Naive thymus-derived CD4-positive, alpha-beta T cell (primary cell): Measurements from ENCODE around the gene PDE8B. TPM values are rescaled to one million over a fixed set of nuclear protein-coding genes. Genes with fewer than 3 reads are reported as not detected.

ENCODE experiments used
- ATAC-seq: fragments of 150-1000 bp; cut with Tn5 transposase; 2 replicates; pipeline ENCODE4 v1.10.0; 2021; ENCODE audit warnings: mild to moderate bottlenecking, moderate library complexity
- CTCF ChIA-PET: fragments of 350-600 bp; sonication (Branson Sonifier 250); formaldehyde crosslinking; loops from one replicate; lab custom pipeline; 2021; ENCODE audit warnings: antibody characterized with exemption; lab: Charles Lee
- POLR2A ChIA-PET: fragments of 350-600 bp; sonication (Branson Sonifier 250); formaldehyde crosslinking; loops from one replicate; lab custom pipeline; 2021; ENCODE audit warnings: antibody characterized with exemption, inconsistent platforms; lab: Charles Lee
- DNase-seq, 9 donors: peaks; one replicate each; pipeline versions ENCODE4 v3.0.0 to v3.0.0-alpha.2; 2020 to 2022; ENCODE audit warnings: mixed read lengths in 1 of 9
- H3K27ac ChIP-seq: one replicate; pipeline ENCODE4 v1.7.0; 2013; ENCODE audit warnings: mild to moderate bottlenecking, low read depth, low read length, moderate library complexity
- H3K27me3 ChIP-seq, 2 donors: one replicate each; pipeline ENCODE4 v1.7.0; 2013; ENCODE audit warnings: low read length in 2 of 2, mild to moderate bottlenecking in 2 of 2, moderate library complexity in 2 of 2; ENCODE audit not compliant: control insufficient read depth in 2 of 2, insufficient read depth in 2 of 2
- H3K36me3 ChIP-seq, 3 experiments: 1 replicate in 2 of 3; 2 replicates in 1 of 3; pipeline ENCODE4 v1.7.0; 2013; ENCODE audit warnings: low read length in 3 of 3, mild to moderate bottlenecking in 3 of 3, moderate library complexity in 1 of 3; ENCODE audit not compliant: insufficient read depth in 3 of 3, control insufficient read depth in 2 of 3
- H3K4me1 ChIP-seq, 2 donors: one replicate each; pipeline ENCODE4 v1.7.0; 2013; ENCODE audit warnings: low read length in 2 of 2, mild to moderate bottlenecking in 2 of 2, moderate library complexity in 1 of 2; ENCODE audit not compliant: control insufficient read depth in 2 of 2, insufficient read depth in 2 of 2
- H3K4me3 ChIP-seq: 2 replicates; pipeline ENCODE4 v1.7.0; 2013; ENCODE audit warnings: mild to moderate bottlenecking, low read length
- H3K9me3 ChIP-seq, 3 experiments: 1 replicate in 2 of 3; 2 replicates in 1 of 3; pipeline ENCODE4 v1.7.0; 2013; ENCODE audit warnings: low read length in 3 of 3; ENCODE audit not compliant: control insufficient read depth in 2 of 3
- H3K27ac Mint-ChIP-seq, 9 donors: one replicate each; pipeline ENCODE4 v1.8.0; 2020 to 2022; ENCODE audit warnings: mixed read lengths in 9 of 9, mild to moderate bottlenecking in 8 of 9, moderate library complexity in 5 of 9, inconsistent platforms in 2 of 9
- H3K27me3 Mint-ChIP-seq, 5 donors: one replicate each; pipeline ENCODE4 v1.8.0; 2021 to 2022; ENCODE audit warnings: mixed read lengths in 5 of 5, mild to moderate bottlenecking in 1 of 5
- H3K36me3 Mint-ChIP-seq, 5 donors: one replicate each; pipeline ENCODE4 v1.8.0; 2020 to 2022; ENCODE audit warnings: mixed read lengths in 5 of 5, mild to moderate bottlenecking in 3 of 5, inconsistent platforms in 1 of 5
- H3K4me1 Mint-ChIP-seq, 7 donors: one replicate each; pipeline ENCODE4 v1.8.0; 2020 to 2022; ENCODE audit warnings: mixed read lengths in 7 of 7, mild to moderate bottlenecking in 3 of 7, inconsistent platforms in 1 of 7
- H3K4me3 Mint-ChIP-seq, 10 donors: one replicate each; pipeline ENCODE4 v1.8.0; 2020 to 2022; ENCODE audit warnings: mild to moderate bottlenecking in 10 of 10, mixed read lengths in 10 of 10, moderate library complexity in 6 of 10, inconsistent platforms in 2 of 10
- H3K9me3 Mint-ChIP-seq, 11 donors: one replicate each; pipeline ENCODE4 v1.8.0; 2020 to 2022; ENCODE audit warnings: mixed read lengths in 11 of 11, mild to moderate bottlenecking in 4 of 11, inconsistent platforms in 1 of 11, moderate library complexity in 1 of 11
- intact Hi-C, 2 donors: fragments of 100-400 bp; cut with micrococcal nuclease; formaldehyde crosslinking; loops; one replicate each; pipeline ENCODE4 v1.15.1; 2023
- polyA plus RNA-seq, 2 donors: library from polyadenylated mRNA; unstranded; fragments of 300-500 nt; fragmentation: Illumina TruSeq; gene quantifications; one replicate each; pipeline ENCODE4 v1.2.3, GENCODE V29; 2021
- total RNA-seq, 6 experiments: library from RNA in 5 of 6; stranded (reverse) in 5 of 6; gene quantifications; 1 replicate in 5 of 6; 2 replicates in 1 of 6; pipeline ENCODE4 v1.2.3 and lab custom pipeline; 2021 to 2026

Gene PDE8B
- total and polyA plus RNA-seq, 7 experiments from 2014 or later: 0.02 to 1.2 TPM; not detected in 5

- H3K4me1 ChIP-seq: peaks cover 0 to 12% of the 10 kb centered on the region in 2 donors
- intact Hi-C loops: loop anchor here in 1 of 2 donors (5.0 kb wide), 1 partner anchor 215 kb away; the partner anchor contains the start of gene WDR41
- H3K27me3 ChIP-seq: no peaks in the 10 kb centered on the region
- no peak for ATAC-seq
- ChIA-PET POLR2A (no interaction called here), CTCF (no interaction called here)
- no peak overlapping the region for H3K4me3 ChIP-seq
- Mint-ChIP-seq H3K27ac (peak overlapping the region in 8 of 9 donors; percentile 39 to 92 (median 78)), H3K4me1 (peaks cover 0 to 27% (median 21%) of the 10 kb centered on the region in 7 donors), H3K9me3 (no peaks in the 10 kb centered on the region), H3K4me3 (peak overlapping the region in 6 of 10 donors; percentile 33 to 70 (median 57)), H3K27me3 (peaks cover 0 to 4% (median 0%) of the 10 kb centered on the region in 5 donors), H3K36me3 (no peaks in the 10 kb centered on the region)
- H3K36me3 ChIP-seq: no peaks in the 10 kb centered on the region
- peak in 3 of 9 donors; percentile 4 to 24 (median 20) for DNase-seq
- H3K9me3 ChIP-seq: no peaks in the 10 kb centered on the region
- H3K27ac ChIP-seq: no peak overlapping the region
These were observed 67.3 kb downstream of the PDE8B start for GRCh38 chr5:77277759-77278158.

GRCh38 chr5:77280036-77280435 lies 69.6 kb downstream of the PDE8B start:
- DNase-seq (no peak), ATAC-seq (no peak)
- ChIA-PET POLR2A (no interaction called here), CTCF (no interaction called here)
- Mint-ChIP-seq H3K9me3 (no peaks in the 10 kb centered on the region), H3K36me3 (no peaks in the 10 kb centered on the region), H3K27me3 (peaks cover 0 to 10% (median 0%) of the 10 kb centered on the region in 5 donors), H3K4me1 (peaks cover 0 to 27% (median 21%) of the 10 kb centered on the region in 7 donors), H3K4me3 (no peak overlapping the region), H3K27ac (no peak overlapping the region)
- H3K27ac ChIP-seq: no peak overlapping the region
- H3K36me3 ChIP-seq: no peaks in the 10 kb centered on the region
- H3K9me3 ChIP-seq: no peaks in the 10 kb centered on the region
- intact Hi-C loops: no loop called here
- H3K4me3 ChIP-seq: no peak overlapping the region
- peaks cover 0 to 12% of the 10 kb centered on the region in 2 donors for H3K4me1 ChIP-seq
- no peaks in the 10 kb centered on the region for H3K27me3 ChIP-seq

GRCh38 chr5:77281969-77282336 lies 71.5 kb downstream of the PDE8B start:
- peaks cover 0 to 10% of the 10 kb centered on the region in 2 donors for H3K4me1 ChIP-seq

GRCh38 chr5:77282337-77283027 lies 72.0 kb downstream of the PDE8B start:
- CTCF ChIA-PET: no interaction called here

More at GRCh38 chr5:77281969-77282336, 71.5 kb downstream of the PDE8B start:
- ChIA-PET CTCF (no interaction called here), POLR2A (no interaction called here)
- Histone ChIP-seq H3K27me3 (no peaks in the 10 kb centered on the region), H3K4me3 (no peak overlapping the region), H3K27ac (no peak overlapping the region), H3K9me3 (no peaks in the 10 kb centered on the region), H3K36me3 (no peaks in the 10 kb centered on the region)
- peaks cover 0 to 24% (median 0%) of the 10 kb centered on the region in 5 donors for H3K27me3 Mint-ChIP-seq
- no peaks in the 10 kb centered on the region for H3K36me3 Mint-ChIP-seq
- no peak overlapping the region for H3K4me3 Mint-ChIP-seq
- H3K4me1 Mint-ChIP-seq: peaks cover 0 to 23% (median 17%) of the 10 kb centered on the region in 7 donors
- ATAC-seq (no peak), DNase-seq (no peak)
- intact Hi-C loops: no loop called here
- H3K27ac Mint-ChIP-seq: no peak overlapping the region
- H3K9me3 Mint-ChIP-seq: no peaks in the 10 kb centered on the region

GRCh38 chr5:77285251-77285841 lies 74.9 kb downstream of the PDE8B start:
- intact Hi-C loops: no loop called here
- no peak overlapping the region for H3K4me3 ChIP-seq
- no peak overlapping the region for H3K27ac ChIP-seq
- H3K36me3 ChIP-seq: no peaks in the 10 kb centered on the region
- POLR2A ChIA-PET: no interaction called here
- H3K36me3 Mint-ChIP-seq: no peaks in the 10 kb centered on the region
- no peaks in the 10 kb centered on the region for H3K27me3 ChIP-seq
- no peak overlapping the region for H3K27ac Mint-ChIP-seq
- peaks cover 0 to 32% (median 3%) of the 10 kb centered on the region in 5 donors for H3K27me3 Mint-ChIP-seq
- ATAC-seq (no peak), DNase-seq (no peak)
- CTCF ChIA-PET: interaction anchor here (0.7 kb wide), 1 partner anchor 1695 kb away, joined by 4 read pairs; no protein-coding TSS in a partner anchor
- H3K4me1 ChIP-seq: no peaks in the 10 kb centered on the region
- no peak overlapping the region for H3K4me3 Mint-ChIP-seq
- no peaks in the 10 kb centered on the region for H3K9me3 ChIP-seq
- H3K4me1 Mint-ChIP-seq: no peaks in the 10 kb centered on the region
- no peaks in the 10 kb centered on the region for H3K9me3 Mint-ChIP-seq

More at GRCh38 chr5:77282337-77283027, 72.0 kb downstream of the PDE8B start:
- no peak for ATAC-seq
- H3K36me3 ChIP-seq: no peaks in the 10 kb centered on the region
- H3K27ac ChIP-seq: no peak overlapping the region
- no peak for DNase-seq
- H3K4me1 ChIP-seq: peaks cover 0 to 5% of the 10 kb centered on the region in 2 donors
- no peak overlapping the region for H3K27ac Mint-ChIP-seq
- no peaks in the 10 kb centered on the region for H3K36me3 Mint-ChIP-seq
- H3K9me3 Mint-ChIP-seq: no peaks in the 10 kb centered on the region
- peaks cover 0 to 28% (median 0%) of the 10 kb centered on the region in 5 donors for H3K27me3 Mint-ChIP-seq
- intact Hi-C loops: no loop called here
- no peak overlapping the region for H3K4me3 ChIP-seq
- no peaks in the 10 kb centered on the region for H3K9me3 ChIP-seq
- POLR2A ChIA-PET: no interaction called here
- peaks cover 0 to 18% (median 12%) of the 10 kb centered on the region in 7 donors for H3K4me1 Mint-ChIP-seq
- H3K27me3 ChIP-seq: no peaks in the 10 kb centered on the region
- H3K4me3 Mint-ChIP-seq: no peak overlapping the region

- Mint-ChIP-seq H3K27me3 (peaks cover 5 to 36% (median 15%) of the 10 kb centered on the region in 5 donors), H3K9me3 (peaks cover 0 to 3% (median 0%) of the 10 kb centered on the region in 11 donors), H3K36me3 (no peaks in the 10 kb centered on the region), H3K27ac (no peak overlapping the region), H3K4me1 (peaks cover 0 to 2% (median 0%) of the 10 kb centered on the region in 7 donors), H3K4me3 (no peak overlapping the region)
- Histone ChIP-seq H3K4me3 (no peak overlapping the region), H3K4me1 (no peaks in the 10 kb centered on the region), H3K9me3 (no peaks in the 10 kb centered on the region), H3K27ac (no peak overlapping the region), H3K27me3 (no peaks in the 10 kb centered on the region), H3K36me3 (no peaks in the 10 kb centered on the region)
- DNase-seq (no peak), ATAC-seq (no peak)
- intact Hi-C loops: no loop called here
- CTCF ChIA-PET: no interaction called here
- POLR2A ChIA-PET: no interaction called here
These were observed 81.7 kb downstream of the PDE8B start for GRCh38 chr5:77292026-77292757.
